HK-2 (cell line): ENCODE data around the gene P2RY13.

Experiments
- DNase-seq: peaks from one replicate; pipeline ENCODE4 v3.0.0-alpha.2; 2018; ENCODE audit not compliant: unreplicated experiment

Gene P2RY13

DNA sequence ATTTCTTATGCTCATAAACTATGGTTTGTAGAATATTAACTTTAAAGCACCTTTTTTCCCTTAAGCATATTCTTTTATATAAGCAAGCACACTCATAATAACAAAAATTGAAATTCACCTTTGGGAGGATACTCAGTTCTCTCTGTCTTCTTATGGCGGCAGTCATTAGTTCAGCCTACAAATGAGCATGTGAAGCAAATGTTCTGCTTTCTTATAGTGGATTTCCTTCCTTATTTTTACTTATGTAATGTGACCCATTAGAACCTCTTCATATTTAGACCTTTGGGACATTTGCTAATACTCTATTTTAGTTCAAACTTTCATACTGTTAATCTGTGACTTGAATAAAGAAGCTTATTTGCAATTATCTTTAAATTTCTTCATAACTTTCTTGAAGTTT is at the start of gene P2RY13:
Gene P2RY13 (minus strand): TSS at position 187 of the 400 bp plus-strand sequence. CDS start 21 bp downstream, at position 166.
- DNase-seq = no peak

DNA sequence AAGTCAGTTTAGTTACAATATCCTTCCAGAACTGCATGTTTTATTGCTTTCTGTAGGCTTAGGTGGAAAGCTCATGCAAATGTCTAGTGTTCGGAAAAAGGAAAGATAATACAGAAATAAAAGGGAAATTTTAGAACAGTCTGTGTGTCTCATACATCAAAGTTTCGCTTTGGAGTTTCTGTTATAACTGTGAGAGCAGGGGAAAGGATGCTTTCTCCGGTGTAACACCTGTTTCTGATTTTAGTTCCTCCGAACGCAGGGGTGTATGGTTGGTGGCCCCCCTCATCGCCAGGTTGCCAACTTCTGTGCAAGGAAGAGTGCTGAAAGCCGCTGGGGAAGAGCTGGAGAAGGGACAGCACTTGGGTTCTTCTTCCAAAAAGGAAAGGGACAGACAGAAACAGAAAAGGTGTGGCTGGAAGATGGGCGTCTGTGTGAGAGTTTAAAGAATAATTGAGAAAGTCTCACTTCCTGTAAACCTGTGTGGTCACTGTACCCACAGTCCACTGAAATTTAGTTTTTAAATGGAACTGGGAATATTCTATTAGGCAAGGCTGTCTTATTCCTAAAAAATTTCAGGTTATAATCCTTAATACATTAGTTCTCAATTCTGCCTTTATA is 48.5 kb upstream of the P2RY13 start:
- DNase-seq = no peak

DNA sequence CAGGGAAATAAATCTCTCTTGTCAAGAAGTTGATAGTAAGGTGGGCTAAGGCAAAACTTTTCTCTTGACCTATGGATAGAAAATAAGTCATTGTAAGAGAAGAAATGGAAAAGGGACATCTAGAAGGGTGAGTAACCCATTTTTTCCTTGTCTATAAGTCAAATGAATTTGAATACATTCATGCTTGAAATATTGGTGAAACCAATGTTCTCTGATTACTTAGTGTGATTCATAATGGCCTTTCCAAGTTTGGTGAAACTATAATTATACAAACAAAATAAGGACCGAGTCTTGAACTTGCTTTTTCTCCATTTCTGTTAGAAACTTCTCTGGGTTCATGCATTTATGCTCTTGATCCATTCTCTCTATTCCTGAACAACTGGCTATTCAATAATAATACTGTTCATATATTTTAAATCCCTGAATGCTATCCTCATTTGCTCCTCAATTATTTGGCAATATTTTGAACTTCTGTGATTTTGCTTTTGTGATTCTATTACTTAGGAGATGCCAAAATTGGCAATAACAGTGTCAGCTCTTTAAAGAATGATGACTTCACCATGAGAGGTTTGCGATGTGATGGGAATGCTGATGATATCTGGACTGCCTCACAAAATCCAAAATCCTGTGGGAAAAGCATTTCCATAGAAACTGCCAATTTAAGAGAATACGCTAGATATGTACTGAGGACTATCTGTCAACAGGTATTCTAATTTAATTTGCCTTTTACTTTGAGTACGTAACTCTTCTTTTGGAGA is 42.9 kb upstream of the P2RY13 start:
- DNase-seq = no peak

DNA sequence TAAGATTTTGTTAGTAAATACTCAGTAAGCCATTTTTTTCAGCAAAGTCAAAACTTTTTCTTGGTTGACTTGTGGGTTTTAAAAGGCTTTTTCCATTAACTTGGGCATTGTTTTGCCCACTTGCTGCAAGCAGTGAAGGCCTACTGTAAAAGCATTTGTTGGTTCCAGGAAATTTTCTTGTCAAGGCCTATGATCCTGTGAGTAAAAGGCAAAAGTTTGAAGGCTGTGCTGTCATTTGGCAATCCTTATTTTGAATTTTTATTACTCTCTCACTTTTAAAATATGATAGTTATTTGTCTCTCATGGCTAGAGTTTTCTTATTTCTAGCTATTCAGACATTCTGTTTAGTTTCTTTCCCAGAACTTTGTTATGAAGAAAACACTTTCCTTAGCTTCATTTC is 42.2 kb upstream of the P2RY13 start:
- DNase-seq = no peak

DNA sequence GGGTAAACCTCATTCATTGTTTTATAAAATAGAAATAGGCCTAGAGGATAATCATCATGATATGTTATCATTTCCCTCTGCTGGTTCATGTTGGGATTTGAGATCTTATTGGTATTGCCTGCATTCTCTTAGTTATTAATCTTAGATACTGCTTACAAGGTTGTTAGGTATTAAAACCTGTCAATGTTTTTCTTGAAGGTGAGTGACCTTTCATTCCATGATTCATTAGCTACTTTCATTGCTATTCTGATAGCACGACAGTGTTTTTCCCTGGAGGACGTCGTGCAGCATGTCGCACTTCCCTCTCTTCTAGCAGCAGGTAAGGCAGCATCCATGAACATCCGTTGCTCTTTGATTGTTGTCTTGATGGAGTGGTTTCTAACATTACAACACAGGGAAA is 38.1 kb upstream of the P2RY13 start:
- no peak for DNase-seq

DNA sequence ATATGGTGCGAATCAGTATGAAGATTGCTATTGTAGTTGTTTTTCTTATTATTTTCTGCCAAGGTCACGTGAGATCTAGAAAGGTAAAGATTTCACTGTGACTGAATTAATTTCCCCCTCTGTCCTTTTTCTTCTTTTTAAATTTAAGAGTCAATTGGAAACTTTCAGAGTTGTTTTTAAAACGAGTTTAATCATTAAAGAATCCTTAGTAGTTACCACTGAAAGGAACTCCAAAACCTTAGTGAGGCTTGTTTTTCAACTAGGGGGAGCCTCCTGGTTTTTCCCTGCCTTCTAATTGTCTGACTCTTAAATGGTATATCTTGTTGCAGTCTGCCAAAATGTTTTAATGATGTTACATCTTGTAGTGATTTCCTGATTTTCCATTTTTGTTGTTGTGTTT is 37.6 kb upstream of the P2RY13 start:
- no peak for DNase-seq

DNA sequence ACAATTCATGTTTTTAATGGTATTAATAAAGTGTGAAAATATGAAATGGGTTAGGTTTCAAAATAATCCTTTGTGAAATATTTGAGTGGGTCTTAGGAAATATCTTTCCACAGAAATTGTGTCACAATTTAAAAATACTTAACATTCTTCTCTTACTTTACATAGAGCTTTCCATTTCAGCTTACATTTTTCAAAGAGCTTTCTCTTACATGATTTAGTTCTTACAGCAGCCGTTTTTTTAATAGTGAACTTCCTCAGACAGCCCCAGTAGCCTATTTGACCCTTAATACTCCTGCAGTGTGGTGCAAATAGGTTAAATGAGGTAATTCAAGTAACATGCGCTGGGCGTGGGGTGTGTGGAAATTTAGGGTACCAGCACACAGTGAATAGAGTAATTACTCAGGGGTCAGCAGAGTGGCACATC is 33.4 kb upstream of the P2RY13 start:
- no peak for DNase-seq

DNA sequence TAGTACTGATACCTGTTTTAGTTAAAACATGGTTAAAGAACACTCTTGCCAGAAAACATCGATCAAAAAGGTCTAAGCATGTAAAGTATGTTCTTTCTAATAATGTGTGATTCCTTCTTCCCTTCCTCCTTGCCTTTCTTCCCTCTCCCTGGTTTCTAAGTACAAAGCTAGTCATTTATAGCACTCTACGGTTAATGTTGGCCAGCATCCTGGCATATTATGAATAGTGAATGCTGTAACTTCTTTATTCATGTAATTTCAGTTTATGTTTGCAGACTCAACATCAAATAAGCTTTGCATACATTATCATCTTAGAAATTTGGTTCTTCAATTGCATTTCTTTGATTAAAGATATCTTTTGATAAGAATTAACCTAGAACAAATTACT is 28.1 kb upstream of the P2RY13 start:
- DNase-seq = no peak

DNA sequence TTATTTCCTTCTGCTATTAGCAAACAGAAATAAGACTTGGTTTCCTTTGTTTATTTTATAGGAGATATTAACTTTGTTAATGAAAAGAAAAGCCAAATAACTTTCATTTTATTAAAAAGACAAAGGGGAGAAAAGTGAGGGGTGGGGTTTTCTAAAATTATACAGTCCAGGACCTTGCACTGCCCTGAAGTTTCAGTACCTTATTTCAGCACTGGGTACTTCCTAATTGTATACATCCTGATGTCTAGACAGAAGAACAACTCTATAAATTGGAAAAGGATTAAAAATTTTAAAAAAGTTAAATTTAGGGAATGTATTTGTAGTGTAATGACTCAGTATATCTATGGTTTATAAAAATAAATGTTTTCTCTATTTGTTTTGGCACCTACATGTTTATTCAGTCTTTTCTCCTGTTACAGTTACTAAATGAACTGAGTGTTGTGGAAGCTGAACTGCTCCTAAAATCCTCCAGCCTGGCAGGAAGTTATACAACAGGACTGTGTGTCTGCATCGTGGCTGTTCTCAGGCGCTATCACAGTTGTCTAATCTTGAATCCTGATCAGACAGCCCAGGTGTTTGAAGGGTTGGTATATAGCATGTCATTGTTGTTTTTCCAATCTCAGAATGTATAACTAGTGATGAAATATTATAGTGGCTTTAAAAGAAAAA is 27.6 kb upstream of the P2RY13 start:
- DNase-seq = no peak

DNA sequence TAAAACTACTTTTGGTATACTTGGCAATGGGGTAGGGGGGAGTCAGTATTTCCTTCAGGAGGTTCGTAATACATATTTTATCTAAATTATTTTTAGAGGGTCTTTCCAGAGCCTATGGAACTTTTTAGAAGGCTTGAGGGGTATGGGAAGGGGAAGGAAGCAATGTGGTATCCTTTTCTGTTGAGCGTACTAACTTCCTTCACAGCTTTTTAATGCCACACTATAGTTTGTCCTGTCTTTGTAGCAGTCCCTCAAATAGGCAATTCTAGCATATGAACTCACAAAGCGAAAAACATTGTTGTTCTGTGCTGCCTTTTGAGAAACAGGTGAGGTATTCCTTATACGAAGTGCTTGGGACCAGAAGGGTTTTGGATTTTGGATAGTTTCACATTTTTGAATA is 22.3 kb upstream of the P2RY13 start:
- DNase-seq = no peak

DNA sequence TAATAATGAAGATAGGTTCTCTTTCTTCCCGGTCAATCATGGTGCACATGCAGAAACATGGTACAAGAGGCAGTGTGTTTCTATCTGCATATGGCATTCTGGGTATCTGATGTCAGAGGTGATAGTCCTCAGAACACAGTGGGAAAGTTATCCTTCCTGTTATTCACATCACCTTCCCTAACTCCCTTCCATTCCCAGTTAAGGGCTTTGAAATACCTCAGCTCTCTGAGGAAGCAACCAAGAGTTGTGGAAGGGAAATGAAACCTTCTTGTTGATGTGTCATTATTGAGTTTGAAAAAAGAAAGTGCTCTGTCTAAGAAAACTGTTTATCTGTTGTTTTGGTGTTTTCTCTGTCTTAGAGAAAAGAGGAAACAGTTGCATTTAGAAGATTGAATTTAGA is 21.9 kb upstream of the P2RY13 start:
- DNase-seq = no peak

DNA sequence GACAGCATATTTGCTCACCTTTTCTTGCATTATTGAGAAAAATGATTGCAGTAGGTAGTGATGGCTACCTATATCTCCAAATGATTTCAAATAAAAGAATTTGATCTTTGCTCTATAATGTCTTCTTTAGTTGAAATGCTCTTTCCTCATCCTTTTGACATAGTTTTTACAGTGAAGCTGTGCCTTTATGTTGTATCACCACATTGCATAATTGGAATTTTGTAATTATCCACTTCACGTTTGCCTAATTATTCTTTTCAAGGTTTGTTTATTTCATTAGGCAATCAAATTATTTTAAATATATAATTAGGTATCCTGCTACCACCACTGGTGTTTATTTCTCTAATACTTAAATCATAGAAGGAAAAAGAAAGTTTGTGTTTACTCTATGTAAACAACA is 21.3 kb upstream of the P2RY13 start:
- DNase-seq = no peak

DNA sequence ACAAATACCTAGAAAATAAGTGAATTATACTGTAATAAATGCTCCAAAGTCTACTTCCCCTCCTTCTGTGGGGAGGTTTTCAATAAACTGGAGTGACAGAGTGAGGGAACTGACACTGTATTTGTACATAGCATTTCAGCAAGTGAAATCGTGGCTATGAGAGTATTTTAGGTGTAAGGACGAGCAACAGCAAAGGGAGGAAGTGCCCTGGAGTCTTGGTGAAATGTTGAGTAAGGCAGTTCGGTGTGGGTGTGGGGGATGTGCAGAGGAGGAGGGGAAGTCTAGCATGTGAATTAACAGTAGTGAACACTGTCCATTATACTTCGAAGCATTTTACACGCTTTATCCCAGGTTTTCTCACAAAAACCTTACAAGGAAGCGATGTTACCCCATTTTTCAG is 18.1 kb upstream of the P2RY13 start:
- no peak for DNase-seq

DNA sequence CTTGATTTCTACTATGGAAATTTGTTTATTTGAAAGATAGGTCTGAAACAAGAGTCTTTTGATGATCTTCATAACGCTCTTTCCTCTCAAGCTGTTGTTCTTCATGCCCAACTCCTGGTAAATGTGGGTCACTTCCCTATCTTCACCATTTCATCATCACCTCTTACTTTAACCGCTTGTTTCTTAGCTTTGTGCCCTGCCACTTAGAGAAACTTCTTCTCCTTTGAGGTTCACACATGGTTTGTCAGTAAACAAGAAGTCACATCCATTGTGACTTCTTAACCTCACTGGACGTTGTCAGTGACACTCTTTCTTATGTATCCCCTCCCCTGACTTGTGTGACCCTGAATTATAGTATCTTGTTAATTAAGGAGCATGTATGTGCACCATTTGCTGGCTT is 16.9 kb upstream of the P2RY13 start:
- DNase-seq = no peak

DNA sequence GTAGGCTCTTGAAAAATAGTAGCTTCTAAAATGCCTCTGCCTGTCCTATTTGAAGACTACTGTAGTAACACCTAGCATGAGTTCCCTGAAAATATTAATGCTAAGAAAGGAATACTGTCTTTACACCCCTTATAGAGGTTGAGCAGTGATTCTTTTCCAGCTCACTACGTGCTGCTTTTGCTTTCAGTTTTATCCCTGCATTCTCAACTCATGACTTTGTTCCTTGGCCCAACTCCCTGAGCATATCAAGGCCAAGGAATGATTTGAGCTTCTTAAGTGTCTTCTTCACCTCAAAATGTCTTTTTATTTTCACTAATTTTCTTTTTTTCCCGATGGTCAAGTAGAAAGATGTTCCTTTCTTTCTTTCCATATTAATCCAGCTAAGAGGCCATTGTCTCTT is 16.5 kb upstream of the P2RY13 start:
- no peak for DNase-seq

DNA sequence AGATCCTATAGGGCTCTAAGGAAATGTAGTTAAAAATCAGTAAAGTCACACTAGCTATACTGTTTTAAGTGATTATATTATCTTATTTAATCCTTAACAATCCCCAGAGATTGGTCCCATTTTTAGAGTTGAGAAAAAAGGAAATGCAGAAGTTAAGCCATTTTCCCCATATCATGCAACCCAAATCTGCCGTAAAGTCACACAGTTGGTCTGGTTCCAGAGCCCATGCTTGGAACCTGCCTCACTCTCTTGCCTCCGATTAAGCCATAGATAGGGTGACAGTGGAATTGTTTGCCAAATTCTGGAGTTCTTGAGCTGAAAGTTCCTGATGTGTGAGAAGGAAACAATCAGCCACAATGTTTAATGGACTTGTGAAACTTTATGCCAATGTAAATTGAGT is 2.3 kb upstream of the P2RY13 start:
- no peak for DNase-seq

DNA sequence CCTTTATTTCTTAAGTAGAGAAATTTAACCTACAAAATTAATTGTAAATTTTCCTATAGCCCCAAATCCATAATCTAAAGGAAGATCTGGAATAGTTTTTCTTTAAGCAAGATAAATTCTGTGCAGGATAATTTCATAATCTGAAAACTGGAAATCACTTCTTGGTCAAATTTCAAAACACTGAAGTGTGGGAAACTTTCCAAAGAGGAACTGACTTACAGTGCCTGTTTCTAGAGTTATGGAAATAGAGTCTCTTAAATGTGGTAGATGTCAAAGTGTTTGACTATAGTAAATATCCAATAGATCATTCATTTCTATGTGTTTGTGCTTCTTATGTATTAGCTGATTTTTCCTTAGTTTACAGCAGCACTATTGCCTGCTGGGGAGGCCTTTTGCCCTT is 1.6 kb upstream of the P2RY13 start:
- no peak for DNase-seq

DNA sequence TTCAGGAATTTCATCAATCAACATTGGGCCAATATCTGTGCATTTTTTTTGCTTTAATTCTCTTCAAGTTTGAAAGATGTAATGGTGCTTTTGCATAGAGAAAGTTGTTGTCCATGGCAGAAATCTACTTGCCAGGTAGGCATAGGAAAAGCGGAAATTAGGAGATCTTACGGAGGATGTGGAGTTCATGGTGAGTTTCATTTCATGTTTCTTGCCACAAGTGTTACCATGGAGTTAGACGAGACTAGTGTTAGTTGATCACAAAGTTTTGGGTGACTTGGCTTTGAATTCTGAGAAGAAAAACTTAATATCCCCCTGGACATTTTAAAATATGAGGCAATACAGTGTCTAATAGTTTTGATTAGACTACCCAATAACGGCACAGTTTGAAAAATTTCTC is 1.0 kb upstream of the P2RY13 start:
- DNase-seq = no peak

DNA sequence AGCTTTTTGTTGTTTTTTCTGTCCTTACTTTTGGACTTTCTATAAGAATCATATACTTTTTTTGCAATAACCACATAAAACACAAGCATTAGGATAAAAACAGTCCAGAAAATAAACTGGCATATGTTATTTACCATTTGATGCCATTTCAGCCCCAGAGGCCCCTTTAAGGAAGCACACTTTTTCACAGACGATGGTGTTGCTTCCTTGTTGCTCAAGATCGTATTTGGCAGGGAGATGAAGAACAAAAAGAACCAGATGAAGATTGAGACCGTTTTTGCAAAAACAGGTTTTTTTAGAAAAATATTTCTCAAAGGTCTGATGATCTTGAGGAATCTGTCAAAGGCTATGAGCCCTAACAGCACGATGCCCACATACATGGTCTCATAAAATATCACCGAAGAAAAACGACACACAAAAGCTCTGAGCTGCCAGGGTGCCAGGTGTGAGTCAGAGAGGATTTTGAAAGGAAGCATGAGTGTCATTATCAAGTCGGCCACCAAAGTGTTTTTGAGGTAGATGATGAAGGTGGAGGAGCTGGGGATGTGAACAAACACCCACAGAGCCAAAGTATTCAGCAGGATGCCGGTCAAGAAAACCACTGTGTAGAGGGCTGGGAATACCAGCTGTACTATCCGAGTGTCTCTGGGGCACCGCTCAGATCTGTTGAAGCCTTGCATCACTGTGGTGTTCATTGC is 902 bp downstream of the P2RY13 start:
- no peak for DNase-seq

DNA sequence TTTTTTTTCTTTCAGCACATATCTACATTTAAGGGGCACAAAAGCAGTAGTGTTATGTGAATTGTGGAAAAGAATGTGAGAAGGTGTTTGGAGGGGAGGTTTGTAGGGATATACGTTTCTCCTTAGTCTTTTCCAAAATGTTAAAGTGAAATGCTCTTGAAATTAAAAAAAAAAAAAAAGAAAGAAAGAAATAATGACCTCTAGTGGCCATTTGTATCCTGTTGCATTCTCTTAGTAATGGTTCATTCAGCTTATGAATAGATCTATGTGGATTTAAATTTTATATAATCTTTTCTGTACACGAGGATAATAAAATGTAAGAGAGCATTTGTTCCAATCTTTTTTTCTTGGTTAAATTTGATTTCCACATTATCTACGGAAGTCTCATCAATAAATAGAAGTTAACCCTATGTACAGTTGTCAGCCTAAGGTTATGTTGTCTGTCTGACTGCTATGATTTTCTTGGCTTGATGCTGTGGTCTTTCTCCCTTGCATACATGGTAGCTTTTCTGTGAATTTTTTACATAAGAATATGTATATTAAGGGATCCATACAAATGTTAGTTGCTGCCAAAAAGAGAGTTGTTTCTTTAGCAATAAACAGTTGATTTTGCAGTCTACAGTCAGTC is 1.7 kb downstream of the P2RY13 start:
- DNase-seq = no peak

DNA sequence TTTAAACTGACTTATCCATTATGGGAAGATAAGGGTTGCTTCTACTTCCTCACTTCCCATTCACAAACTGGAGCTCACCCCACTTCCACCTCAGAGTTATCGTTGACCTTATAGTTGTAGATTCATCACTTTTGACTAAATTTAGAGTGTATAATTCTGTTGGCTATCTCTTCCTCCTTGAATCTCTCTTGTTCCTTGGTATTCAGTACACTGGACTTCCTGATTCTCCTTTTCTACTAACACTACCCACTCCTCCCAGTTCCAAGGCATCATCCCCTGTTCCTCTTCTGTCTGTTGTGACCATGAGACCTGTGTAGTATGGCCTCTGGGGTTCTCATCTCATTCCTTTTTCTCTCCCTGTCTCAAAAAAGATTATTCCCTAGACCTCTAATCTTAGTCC is 6.8 kb downstream of the P2RY13 start:
- no peak for DNase-seq

DNA sequence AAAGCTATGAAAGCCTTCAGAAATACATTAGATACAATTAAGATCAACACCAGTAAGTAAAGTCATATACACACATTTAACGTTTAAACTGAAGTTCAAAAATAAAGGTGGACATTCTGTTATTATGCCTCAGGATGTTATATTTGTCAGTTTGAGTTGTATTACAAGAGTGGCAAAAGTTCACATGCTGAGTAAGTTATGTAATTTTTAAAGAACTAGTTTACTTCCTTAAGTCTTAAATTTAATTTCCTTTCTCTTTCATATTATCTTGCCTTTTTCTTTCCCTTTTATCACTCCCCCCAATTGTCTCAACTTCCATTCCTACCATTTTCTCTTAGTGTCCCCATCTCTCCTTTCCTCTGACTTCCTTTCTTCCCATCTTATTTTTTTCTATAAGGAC is 7.8 kb downstream of the P2RY13 start:
- no peak for DNase-seq
